AG10803 (cell line): ENCODE results near the gene LAP3.
"Not testable (repeated sequence)": the region's sequence is repeated elsewhere in the genome, so short reads cannot be mapped to it uniquely, and the experiment has no call there.

Experiments used
- DNase-seq: peaks from one replicate; pipeline ENCODE4 v3.0.0; 2010; ENCODE audit warnings: low read depth
- H3K4me3 ChIP-seq: 2 replicates; pipeline ENCODE4 v1.5.1; 2011; ENCODE audit warnings: mild to moderate bottlenecking, low read length, control low read depth
- CTCF ChIP-seq: conservative IDR thresholded peaks from 2 replicates; pipeline ENCODE4 v1.5.1; 2011; ENCODE audit warnings: mild to moderate bottlenecking, low read length, control low read depth, inconsistent platforms

Gene LAP3

GRCh38 chr4:17576932-17577664 is at the start of gene LAP3:
Gene LAP3, plus strand, starts transcription at chr4:17577198. Its CDS starts 268 bp downstream, at chr4:17577466.
- peak within 1 kb of the TSS; percentile 81 for H3K4me3 ChIP-seq
- no peak for TF ChIP-seq CTCF
- DNase-seq, result peak; percentile 95

- H3K4me3 ChIP-seq, result no peak overlapping the region
- no peak for DNase-seq
- TF ChIP-seq CTCF, result no peak
Measured at GRCh38 chr4:17528551-17529165, 48.3 kb upstream of the LAP3 start.

DNA sequence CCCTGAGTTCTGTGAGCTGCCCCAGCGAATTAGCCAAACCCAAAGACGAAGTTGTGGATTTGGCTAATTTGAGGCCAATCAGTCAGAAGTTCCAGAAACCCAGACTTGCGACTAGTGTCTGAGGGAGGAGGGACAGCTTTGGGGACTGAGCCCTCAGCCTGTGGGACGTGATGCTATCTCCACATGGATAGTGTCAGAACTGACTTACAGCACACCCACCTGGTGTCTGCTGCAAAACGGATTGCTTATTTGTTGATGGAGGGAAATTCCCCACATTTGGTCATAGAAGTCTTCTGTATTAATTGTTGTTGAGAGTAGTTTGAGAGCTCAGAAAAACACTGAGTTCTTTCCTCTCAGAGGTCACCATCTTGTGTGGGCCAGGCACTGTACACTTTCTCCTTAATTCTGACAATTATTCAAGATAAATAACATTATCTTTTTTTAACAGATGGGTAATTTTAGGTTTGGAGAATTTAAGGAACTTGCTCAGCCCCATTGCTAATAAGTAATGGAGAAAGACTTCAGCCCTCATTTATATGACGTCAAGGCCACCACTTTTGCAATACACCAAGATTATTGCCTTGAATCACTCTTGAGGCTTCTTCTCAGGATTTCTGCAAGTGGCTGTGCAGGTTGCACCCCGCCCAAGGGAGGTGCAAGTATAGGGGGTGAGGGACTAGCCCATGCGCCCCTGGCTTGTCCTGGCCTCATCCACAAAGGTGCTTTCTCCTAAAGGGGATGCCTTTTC is 45.3 kb upstream of the LAP3 start:
- DNase-seq, result no peak
- no peak for TF ChIP-seq CTCF
- H3K4me3 ChIP-seq, result no peak overlapping the region

DNA sequence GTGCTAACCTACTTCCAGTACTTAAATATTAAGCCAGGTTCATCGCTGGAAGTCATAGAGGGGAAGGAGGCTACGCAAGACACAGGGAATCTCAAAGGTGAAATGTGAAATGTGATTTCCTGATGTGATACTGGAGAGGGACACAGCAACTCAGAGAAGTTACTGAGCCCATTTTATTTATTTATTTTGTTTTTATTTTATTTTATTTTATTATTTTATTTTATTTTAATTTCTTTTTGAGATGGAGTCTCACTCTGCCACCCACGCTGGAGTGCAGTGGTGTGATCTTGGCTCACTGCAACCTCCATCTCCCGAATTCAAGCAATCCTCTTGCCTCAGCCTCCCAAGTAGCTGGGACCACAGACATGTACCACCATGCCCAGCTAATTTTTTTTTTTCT is 42.3 kb upstream of the LAP3 start:
- no peak for DNase-seq
- H3K4me3 ChIP-seq, result no peak overlapping the region
- no peak for TF ChIP-seq CTCF

GRCh38 chr4:17535242-17535641 is 41.8 kb upstream of the LAP3 start:
- TF ChIP-seq CTCF, result no peak
- no peak overlapping the region for H3K4me3 ChIP-seq

GRCh38 chr4:17535906-17536305 is 41.1 kb upstream of the LAP3 start:
- H3K4me3 ChIP-seq, result no peak overlapping the region
- no peak for DNase-seq
- TF ChIP-seq CTCF, result no peak

More at GRCh38 chr4:17535242-17535641, 41.8 kb upstream of the LAP3 start:
- DNase-seq, result no peak

GRCh38 chr4:17537060-17537459 is 39.9 kb upstream of the LAP3 start:
- DNase-seq, H3K4me3 ChIP-seq: not testable (repeated sequence)
